ENCODE measurements around the gene EXOC6.

GRCh38 chr10:92826504-92826903 lies 21.8 kb upstream of the EXOC6 start:
- TF ChIP-seq CTCF (IDR thresholded peaks at IDR 0.05) (no peak), POLR2A (IDR thresholded peaks at IDR 0.05) (no peak)

Measured in heart left ventricle (tissue), 13 donors.